RWPE2 (cell line): ENCODE data around the gene METAP1D.

Experiments
- ATAC-seq: fragments of 200-7000 bp; cut with Tn5 transposase; 3 replicates; pipeline ENCODE4 v1.9.1; 2021; ENCODE audit warnings: low read depth
- DNase-seq: peaks from one replicate; pipeline ENCODE4 v3.0.0-alpha.2; 2020; ENCODE audit warnings: low spot score
- H3K27ac ChIP-seq: fragments of 450-650 bp; 2 replicates; pipeline ENCODE4 v1.5.1; 2017; ENCODE audit warnings: mild to moderate bottlenecking; ENCODE audit not compliant: poor library complexity, severe bottlenecking
- H3K27me3 ChIP-seq: fragments of 250-450 bp; sonication (Bioruptor Pico); 2 replicates; pipeline ENCODE4 v1.5.1; 2021; ENCODE audit warnings: mild to moderate bottlenecking, moderate library complexity; ENCODE audit not compliant: insufficient read depth, poor library complexity, severe bottlenecking
- H3K36me3 ChIP-seq: fragments of 250-450 bp; sonication (Bioruptor Pico); 2 replicates; pipeline ENCODE4 v1.5.1; 2020; ENCODE audit warnings: low read depth, mild to moderate bottlenecking, moderate library complexity
- H3K4me1 ChIP-seq: fragments of 250-450 bp; sonication (Bioruptor Pico); 2 replicates; pipeline ENCODE4 v1.5.1; 2021; ENCODE audit warnings: mild to moderate bottlenecking, moderate library complexity; ENCODE audit not compliant: insufficient read depth, poor library complexity, severe bottlenecking
- H3K4me3 ChIP-seq: fragments of 250-450 bp; sonication (Bioruptor Pico); 2 replicates; pipeline ENCODE4 v1.5.1; 2021; ENCODE audit warnings: mild to moderate bottlenecking, moderate library complexity; ENCODE audit not compliant: severe bottlenecking
- H3K9me3 ChIP-seq: fragments of 250-450 bp; sonication (Bioruptor Pico); 2 replicates; pipeline ENCODE4 v1.5.1; 2021; ENCODE audit warnings: mild to moderate bottlenecking, moderate library complexity; ENCODE audit not compliant: severe bottlenecking
- TF ChIP-seq, protein P1 (sequence below): fragments of 450-650 bp; IDR thresholded peaks from one replicate; pipeline ENCODE4 v1.5.1; 2017; ENCODE audit warnings: mild to moderate bottlenecking, moderate library complexity; ENCODE audit not compliant: poor library complexity, severe bottlenecking

METAP1D gene

DNA sequence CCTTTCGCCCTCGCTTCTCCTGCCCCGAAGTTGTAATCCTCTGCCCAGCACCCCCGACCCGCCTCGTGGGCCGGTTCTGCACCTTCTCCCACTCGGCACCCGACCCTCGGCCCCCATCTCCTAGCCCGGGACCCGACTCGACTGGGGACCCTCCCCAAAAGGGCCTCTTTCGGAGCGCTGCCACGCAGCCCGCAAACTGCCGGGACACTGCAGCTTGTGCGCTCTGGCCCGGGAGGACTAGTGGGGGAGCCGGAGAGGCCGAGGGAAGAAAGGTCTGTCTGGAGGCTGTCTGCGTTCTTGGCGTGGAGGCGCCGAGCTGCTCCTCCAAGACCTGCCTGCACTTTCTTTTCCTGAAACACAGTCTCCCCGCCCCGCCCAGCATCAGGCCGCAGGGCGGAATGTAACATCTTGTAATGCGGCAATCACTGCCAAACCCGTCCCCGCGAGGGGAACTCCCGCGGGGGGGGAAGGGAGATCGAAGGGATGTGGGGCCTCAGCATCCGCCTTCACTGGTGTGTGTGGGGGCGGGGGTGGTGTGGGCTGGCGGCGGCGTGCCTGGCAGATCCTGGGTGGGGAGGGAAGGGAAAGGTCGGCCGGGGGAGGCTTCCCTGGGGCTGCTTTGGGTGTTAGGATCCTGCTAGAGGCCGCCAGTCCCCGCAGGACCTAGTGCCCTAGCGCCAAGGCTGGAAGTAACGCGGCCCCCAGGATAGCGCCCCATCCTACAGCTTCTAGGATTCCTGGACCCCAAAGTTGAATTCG, 95.6 kb downstream of the METAP1D start:
- DNase-seq (peak; percentile 89), ATAC-seq (peak; percentile 54)
- peak overlapping the region; percentile 42 for H3K4me3 ChIP-seq

DNA sequence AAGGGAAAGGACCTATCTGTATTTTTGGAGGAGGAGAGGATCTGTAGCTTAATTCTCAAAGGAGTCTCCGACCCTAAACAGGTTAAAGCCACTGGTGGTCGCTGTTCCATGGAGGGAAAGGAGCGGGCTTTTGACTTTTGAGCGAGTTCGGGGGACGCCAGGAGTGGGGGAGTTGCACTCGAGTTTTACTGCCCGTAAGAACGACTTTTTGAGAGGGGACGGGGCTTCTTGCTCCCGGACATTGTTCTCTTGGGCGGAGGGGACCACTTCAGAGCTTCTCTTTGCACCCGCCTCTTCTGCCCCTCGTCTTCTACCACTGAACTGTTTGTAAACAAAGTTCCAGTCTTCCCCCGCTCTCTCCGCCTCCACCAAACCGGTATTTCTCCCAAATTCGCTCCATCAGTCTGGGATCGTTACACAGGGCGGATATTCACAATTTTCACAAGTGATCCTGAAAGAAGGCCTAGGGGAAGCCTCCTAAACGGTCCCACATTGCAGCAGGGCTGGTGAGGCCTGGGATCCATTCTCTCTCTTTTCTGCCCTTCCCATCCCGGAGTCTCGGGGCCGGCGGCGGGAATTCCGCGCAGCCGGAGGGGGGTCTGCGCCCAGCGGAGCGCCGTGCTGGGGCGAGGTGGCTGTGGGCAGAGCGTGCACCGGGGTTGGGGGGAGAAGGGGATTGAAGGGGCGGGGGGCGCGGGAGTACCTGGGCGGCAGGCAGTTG, 96.3 kb downstream of the METAP1D start:
- ATAC-seq, result peak; percentile 4
- H3K9me3 ChIP-seq, result no peaks in the 10 kb centered on the region
- peak overlapping the region; percentile 94 for H3K27ac ChIP-seq
- peaks cover 34% of the 10 kb centered on the region for H3K4me1 ChIP-seq
- H3K27me3 ChIP-seq, result no peaks in the 10 kb centered on the region
- DNase-seq, result no peak
- no peaks in the 10 kb centered on the region for H3K36me3 ChIP-seq
- peak overlapping the region; percentile 42 for H3K4me3 ChIP-seq
- TF ChIP-seq, protein P1, sequence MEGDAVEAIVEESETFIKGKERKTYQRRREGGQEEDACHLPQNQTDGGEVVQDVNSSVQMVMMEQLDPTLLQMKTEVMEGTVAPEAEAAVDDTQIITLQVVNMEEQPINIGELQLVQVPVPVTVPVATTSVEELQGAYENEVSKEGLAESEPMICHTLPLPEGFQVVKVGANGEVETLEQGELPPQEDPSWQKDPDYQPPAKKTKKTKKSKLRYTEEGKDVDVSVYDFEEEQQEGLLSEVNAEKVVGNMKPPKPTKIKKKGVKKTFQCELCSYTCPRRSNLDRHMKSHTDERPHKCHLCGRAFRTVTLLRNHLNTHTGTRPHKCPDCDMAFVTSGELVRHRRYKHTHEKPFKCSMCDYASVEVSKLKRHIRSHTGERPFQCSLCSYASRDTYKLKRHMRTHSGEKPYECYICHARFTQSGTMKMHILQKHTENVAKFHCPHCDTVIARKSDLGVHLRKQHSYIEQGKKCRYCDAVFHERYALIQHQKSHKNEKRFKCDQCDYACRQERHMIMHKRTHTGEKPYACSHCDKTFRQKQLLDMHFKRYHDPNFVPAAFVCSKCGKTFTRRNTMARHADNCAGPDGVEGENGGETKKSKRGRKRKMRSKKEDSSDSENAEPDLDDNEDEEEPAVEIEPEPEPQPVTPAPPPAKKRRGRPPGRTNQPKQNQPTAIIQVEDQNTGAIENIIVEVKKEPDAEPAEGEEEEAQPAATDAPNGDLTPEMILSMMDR, result peak; percentile 49

More for the DNA sequence above, 95.6 kb downstream of the METAP1D start:
- TF ChIP-seq, protein P1, result no peak
- no peaks in the 10 kb centered on the region for H3K9me3 ChIP-seq
- H3K27ac ChIP-seq, result peak overlapping the region; percentile 94
- no peaks in the 10 kb centered on the region for H3K36me3 ChIP-seq
- peaks cover 34% of the 10 kb centered on the region for H3K4me1 ChIP-seq
- H3K27me3 ChIP-seq, result no peaks in the 10 kb centered on the region

DNA sequence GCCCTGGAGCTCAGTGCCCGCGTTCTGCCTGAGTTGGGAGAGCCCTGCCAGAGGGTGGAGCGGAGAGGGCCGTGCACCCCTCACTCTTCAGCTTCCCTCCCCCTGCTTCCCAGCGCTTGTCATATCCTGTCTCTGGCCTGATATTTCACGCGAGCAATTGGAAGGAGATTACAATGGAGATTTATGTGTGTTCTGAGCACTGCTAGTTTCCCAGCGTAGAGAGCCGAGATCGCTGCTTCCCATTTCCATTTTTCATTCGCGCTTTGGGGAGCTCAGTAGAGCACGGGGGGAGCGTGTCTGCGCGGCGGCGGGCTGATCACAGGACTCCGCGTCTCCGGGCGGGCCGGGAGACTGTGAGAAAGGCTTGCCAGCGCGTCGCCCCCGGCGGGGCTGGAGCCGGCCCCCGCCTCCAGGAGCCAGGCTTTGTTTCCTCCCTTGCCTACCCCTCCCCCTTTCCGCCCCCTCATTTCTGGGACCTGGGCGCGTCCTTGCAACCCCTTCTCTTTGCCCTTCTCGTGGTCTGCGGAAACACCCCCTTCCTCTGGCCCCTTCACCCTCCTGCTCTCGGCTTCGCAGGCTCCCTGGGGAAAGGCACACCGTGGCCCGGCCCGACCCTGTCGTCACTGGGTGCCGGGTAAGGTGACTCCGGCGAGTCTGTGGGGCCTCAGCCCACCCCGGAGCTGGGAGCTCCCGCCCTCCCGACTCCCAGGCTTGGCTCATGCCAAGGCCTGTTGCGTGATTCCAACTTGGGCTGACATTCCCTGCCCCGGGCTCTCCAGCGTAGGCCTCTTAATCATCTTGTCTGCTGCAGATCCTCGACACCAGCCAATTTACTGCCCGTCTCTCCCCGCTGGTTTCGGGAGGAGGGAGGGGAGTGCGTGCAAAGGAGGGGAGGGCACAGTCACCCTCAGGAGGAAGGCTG, 97.1 kb downstream of the METAP1D start:
- peak overlapping the region; percentile 94 for H3K27ac ChIP-seq
- peak; percentile 48 for ATAC-seq
- peaks cover 34% of the 10 kb centered on the region for H3K4me1 ChIP-seq
- H3K27me3 ChIP-seq, result no peaks in the 10 kb centered on the region
- no peaks in the 10 kb centered on the region for H3K36me3 ChIP-seq
- H3K4me3 ChIP-seq, result peak overlapping the region; percentile 42
- peak; percentile 83 for DNase-seq
- H3K9me3 ChIP-seq, result no peaks in the 10 kb centered on the region
- TF ChIP-seq, protein P1, result no peak

DNA sequence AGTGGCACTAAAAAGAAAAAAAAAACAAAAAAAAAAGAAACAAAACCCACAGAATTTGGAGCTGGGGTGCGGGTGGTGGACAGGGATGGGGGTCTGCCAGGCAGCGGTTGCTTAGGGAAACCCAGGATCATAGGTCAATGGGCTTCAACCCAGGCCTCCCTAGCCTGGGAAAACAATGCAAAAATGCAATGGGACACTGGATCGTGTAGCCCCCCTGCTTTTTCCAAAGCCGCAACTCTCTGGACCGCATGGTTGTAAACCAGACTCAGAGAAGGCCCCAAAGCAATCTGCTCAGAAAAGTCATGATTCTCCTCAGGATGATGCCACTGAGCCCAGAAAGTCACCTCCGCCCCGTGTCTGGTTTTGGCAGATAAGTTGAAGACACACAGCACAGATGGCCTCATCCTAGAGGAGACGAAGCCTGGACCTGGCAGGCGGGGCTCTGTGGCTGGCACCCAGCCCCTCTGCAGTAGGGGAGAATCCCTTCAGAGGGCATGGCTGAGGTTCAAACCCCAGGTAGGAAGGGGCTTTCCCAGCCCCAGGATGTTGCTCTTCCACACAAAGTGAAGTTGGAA, 97.9 kb downstream of the METAP1D start:
- Histone ChIP-seq H3K36me3 (no peaks in the 10 kb centered on the region), H3K9me3 (no peaks in the 10 kb centered on the region), H3K27ac (peak overlapping the region; percentile 94), H3K4me3 (no peak overlapping the region), H3K27me3 (no peaks in the 10 kb centered on the region), H3K4me1 (peaks cover 34% of the 10 kb centered on the region)
- TF ChIP-seq, protein P1, result no peak
- DNase-seq (no peak), ATAC-seq (no peak)
